Tongue (tissue), 2 donors: ENCODE results near the gene VWF. TPM values are rescaled to one million over a fixed set of nuclear protein-coding genes. Genes with fewer than 3 reads are reported as not detected.

ENCODE experiments used
- DNase-seq: peaks from one replicate; pipeline ENCODE4 v3.0.0-alpha.2; 2015
- total RNA-seq: library from RNA; depleted of rRNA; stranded (reverse); fragments of >200 nt; gene quantifications from one replicate; pipeline ENCODE4 v1.2.3, GENCODE V29; 2014

VWF gene
- total RNA-seq, 1 donor from 2014 or later = 101 TPM

DNA sequence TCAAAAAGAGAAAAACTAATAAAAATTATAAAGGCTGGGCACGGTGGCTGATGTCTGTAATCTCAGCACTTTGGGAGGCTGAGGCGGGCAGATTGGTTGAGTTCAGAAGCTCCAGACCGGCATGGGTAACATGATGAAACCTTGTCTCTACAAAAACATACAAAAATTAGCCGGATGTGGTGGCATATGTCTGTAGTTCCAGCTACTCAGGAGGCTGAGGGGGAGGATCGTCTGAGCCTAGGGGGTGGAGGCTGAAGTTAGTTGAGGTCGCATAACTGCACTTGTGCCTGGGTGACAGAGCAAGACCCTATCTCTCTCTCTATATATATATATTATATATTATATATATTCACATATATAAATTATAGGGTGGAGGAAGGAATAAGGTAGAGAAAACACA is 146.9 kb downstream of the VWF start:
- no peak for DNase-seq

DNA sequence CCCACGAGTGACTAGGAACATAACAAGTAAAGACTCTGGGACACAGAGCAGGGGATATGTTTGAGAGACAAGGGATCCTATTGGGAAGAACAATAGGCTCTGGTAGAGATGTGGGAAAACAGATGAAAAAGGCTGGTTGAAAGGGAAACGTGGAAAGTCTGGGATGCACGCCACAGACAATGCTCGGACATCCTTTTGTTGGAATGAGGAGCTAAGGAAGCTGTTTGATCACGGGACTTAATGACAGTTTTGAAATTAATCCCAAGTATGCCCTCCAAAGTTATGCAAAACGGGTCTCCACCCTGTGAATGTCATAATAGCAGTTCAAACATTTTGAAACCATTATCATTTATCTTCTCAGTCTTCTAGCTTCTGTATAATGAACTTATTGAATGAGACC is 147.8 kb downstream of the VWF start:
- no peak for DNase-seq

DNA sequence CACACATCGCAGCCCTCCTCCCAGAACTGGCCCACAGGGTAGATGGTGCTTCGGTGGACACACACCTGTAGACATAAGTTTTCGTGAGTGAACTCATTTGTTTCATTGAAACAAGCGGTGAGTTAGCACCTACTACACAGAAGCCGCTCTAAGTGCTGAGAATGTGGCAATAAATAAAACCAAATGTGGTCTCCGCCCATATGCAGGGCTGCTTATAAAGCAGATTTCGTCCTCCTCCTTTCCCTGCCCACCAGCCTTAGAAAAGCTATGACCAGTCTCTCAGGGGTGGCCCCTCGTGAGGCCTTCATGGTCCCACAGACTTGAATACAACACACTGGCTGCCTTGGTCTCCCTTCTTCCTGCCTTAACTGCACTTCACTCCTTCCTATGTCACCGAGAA is 148.3 kb downstream of the VWF start:
- no peak for DNase-seq

GRCh38 chr12:5973461-5974115 is 150.9 kb downstream of the VWF start:
- DNase-seq = no peak

- peak; percentile 5 for DNase-seq
These were observed 152.1 kb downstream of the VWF start for GRCh38 chr12:5972387-5972786.

GRCh38 chr12:5971194-5971850 is 153.1 kb downstream of the VWF start:
- DNase-seq = no peak

DNA sequence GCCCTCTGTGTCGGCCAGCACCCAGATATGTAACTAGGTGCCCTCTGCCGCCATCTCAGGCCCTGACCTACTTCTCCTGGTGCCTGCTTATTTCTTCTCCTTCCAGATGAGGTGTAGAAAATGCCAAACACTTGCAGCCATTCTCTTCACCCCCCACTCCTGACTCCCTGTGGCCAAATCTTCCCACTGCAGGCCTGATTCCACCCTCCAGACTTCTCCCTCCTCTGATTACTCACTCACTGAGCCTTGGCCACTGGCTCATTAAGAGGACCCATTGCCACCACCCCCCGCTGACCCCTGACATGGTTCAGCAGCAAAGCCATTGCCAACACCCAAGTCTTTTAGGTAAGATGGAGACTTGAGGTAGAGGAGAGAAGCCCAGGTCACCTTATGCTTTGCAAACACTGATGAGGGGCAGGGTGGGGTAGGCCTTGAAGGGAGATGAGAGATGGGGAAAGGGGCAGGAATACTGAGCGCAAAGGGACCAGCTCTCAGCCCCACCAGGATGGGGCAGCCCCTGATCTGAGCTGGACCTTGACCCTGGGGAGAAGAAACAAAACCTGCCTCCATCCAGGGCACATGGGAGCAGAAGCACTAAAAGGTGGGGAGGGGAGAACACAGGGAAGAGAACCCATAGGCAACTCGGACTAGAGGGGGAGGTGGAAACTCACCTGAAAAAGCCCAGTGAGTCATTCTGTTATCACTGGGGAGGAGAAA is 154.3 kb downstream of the VWF start:
- no peak for DNase-seq

GRCh38 chr12:5969156-5969973 is 155.1 kb downstream of the VWF start:
- DNase-seq = no peak

- DNase-seq = no peak
These were observed 156.6 kb downstream of the VWF start for GRCh38 chr12:5967645-5968415.

DNA sequence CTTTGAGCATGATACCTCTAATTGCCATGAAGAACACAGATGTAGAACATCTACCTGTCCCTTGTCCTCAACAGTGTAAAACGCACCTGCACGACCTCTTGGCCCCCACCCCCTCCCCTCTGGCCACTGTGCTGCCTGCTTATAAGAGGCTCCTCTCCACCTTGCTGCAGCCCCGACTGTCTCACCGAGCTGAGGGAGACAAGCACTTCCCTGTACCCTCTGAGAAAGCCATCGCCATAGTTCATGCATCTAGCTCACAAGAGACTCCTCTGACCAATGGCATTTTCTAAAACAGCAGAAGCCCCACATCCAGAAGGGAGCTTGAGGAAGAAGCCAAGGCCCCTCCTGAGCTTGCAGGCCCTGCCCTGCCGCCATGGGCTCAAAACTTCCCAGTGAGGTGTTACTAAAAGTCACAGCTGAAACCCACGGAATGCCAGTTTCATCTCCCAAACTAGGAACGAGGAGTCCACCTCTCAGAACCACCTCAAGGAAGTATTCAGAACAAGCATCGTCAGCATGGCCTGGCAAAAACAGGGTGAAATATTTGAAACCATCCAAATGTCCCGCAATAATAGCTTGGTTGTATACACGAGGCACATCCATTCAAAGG is 157.9 kb downstream of the VWF start:
- no peak for DNase-seq

DNA sequence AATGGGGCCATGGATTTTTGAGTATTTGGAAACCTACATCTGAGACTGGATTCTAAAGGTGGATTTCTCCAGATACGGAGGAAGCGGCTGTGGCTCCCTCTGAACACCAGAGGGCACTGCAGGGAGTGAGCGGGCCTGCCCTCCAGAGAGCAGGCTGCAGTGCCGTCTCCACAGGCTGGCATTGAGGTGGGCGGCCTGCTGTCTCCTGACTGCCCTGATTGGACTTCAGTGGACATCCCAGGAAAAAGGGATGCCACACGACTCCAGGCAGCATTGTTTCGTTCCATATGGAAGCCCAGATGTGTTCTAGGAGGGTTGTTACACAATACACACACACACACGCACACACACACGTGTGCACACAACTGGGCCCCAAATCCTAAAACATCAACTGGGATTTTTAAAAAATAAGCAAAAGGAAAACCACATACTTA is 158.5 kb downstream of the VWF start:
- peak; percentile 62 for DNase-seq

DNA sequence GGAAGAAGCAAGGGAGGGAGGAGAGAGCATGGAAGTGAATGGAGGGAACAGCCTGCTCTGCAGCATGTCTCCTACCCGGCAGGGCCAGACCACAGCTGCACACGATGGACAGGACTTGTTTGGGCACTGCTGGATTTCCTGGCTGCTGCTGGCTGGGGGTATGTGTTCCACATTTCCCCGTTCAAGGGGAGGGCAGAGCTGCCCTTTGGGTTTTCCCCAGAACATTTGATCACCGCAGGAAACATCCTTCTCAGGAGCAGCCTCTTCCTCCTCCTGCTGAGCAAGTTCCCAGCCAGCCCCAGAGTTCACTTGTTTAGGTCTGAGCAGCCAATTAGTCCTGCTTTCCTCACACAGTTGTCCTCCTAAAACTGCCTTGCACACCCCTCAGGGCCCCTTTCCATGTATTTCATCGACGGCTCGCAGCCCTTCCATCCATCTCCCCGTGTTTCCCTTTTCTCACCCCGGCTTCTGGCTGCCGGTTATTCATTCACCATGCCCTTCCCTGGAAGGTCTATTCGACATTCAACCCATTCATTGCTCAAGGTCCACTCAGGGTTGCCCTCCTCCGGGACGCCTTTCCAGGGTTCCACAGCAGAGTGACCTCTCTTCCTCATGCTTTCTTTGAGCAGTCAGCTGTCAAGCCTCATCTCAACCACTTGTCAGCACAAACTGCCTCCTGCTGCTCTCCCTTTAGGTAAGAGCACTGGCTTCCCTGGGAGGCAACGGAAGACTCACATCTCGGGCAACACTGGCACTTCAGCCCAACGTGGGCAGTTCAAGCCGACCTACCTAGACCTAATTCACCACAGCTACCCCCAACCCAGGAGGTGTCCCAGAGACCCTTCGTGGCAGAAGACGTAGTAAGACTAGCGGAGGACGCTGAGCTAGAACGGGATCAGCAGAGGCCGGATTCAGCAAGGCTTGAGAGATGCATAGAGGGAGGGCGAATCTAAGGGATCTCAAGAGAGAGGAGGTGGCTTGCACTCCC is 159.3 kb downstream of the VWF start:
- no peak for DNase-seq

DNA sequence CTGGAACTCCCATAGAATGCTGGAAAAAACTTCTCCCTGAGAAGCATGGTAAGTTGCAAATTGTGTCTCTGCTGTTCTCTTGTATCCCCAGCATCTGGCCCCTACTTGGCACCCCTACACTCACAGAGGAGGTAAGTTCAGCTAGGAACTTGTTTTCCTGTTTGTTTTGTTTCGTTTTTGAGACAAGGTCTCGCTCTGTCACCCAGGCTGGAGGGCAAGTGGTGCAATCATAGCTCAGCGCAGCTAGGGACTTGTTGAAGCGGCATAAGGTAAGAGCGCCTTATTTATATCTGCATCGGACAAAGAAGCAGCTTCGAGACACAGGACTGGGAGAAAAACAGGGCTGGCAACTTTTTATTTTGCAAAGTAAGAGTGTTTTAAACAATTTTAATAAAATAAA is 161.0 kb downstream of the VWF start:
- no peak for DNase-seq

GRCh38 chr12:5960783-5961182 is 163.7 kb downstream of the VWF start:
- DNase-seq = no peak

GRCh38 chr12:5956987-5957386 is 167.5 kb downstream of the VWF start:
- DNase-seq = no peak

GRCh38 chr12:5954661-5955060 is 169.8 kb downstream of the VWF start:
- DNase-seq = no peak

DNA sequence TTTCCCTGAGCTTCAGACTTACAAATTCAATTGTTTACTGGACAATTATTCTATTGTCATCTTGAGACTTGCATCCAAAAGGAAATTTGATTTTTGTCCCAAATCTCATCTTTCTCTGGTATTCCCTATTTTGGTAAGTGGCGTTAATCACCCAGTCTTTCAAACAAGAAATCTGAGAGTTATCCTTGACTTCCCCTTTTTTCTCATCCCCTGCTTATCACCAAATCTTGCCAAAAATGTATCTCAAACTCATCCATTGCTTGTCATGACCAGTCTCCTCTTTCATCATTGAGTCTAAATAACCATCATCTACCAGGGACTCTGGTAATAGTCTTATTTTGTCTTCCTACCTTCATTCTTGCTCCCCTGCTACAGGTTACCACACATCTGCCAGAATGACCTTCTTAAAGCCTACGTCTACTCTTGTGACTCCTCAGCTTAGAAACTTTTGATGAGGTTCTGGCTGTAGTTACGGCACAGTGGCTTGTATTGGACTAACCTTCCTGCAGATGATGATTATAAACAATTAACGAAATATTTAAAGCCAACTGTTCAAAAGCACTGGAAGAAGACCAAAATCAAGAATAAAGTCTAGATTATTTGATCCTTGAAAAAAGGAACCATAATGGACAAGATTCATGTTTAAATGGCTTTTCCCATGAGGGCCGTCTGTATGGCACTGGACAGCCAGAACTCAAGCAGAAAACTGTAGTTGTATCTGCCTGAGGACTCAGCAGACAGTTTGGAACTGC is 170.5 kb downstream of the VWF start:
- DNase-seq = no peak

DNA sequence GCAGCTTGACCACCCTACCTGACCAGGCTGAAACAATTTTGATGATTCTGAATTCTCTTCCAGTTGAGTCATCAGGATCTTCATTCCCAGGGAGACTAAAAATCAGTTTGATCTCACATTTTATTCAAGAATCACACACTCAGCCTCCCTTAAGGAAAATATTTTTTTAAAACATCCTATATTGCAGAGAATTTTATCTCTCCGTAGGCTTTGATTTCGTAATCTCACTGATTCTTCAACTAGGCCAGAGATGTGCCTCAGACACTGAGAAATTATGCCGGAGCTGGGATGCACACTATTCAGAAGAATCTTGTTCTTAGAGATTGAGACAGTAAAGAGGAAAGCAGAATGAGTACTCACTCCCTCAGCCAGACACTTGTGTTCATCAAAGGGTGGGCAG is 172.4 kb downstream of the VWF start:
- no peak for DNase-seq

DNA sequence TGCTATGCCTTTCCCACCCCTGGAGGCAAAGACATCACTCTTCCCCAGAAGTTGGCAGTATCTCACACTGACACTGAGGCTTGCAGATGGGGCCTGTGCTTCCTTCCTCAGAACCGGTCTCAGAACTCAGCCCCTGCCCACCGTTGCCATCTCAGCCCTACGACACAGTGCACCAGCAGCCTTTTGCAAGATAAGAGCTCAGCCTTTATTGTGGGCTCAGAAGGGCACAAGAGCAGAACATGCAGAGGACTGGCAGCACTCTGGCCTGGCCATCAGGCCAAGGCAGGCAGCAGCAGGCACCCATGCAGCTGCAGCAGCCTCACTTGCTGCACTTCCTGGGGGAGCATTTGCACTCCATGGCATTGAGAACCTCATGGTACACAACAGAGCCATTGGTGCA is 175.8 kb downstream of the VWF start:
- DNase-seq = no peak
